AG09319 (cell line): ENCODE results near the gene PIR.

Experiments
- DNase-seq: peaks from one replicate; pipeline ENCODE4 v3.0.0-alpha.2; 2010; ENCODE audit warnings: low read depth; ENCODE audit errors: extremely low read depth
- TF ChIP-seq, protein P1 (sequence below): IDR thresholded peaks from 2 replicates; pipeline ENCODE4 v1.5.1; 2011; ENCODE audit warnings: low read depth, mild to moderate bottlenecking, inconsistent platforms, low read length, moderate library complexity

Gene PIR

GRCh38 chrX:15340867-15341266, 152.3 kb downstream of the PIR start:
- TF ChIP-seq, protein P1, sequence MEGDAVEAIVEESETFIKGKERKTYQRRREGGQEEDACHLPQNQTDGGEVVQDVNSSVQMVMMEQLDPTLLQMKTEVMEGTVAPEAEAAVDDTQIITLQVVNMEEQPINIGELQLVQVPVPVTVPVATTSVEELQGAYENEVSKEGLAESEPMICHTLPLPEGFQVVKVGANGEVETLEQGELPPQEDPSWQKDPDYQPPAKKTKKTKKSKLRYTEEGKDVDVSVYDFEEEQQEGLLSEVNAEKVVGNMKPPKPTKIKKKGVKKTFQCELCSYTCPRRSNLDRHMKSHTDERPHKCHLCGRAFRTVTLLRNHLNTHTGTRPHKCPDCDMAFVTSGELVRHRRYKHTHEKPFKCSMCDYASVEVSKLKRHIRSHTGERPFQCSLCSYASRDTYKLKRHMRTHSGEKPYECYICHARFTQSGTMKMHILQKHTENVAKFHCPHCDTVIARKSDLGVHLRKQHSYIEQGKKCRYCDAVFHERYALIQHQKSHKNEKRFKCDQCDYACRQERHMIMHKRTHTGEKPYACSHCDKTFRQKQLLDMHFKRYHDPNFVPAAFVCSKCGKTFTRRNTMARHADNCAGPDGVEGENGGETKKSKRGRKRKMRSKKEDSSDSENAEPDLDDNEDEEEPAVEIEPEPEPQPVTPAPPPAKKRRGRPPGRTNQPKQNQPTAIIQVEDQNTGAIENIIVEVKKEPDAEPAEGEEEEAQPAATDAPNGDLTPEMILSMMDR: no peak
- DNase-seq: no peak

GRCh38 chrX:15336023-15336413, 157.1 kb downstream of the PIR start:
- TF ChIP-seq, protein P1: no peak
- DNase-seq: no peak

DNA sequence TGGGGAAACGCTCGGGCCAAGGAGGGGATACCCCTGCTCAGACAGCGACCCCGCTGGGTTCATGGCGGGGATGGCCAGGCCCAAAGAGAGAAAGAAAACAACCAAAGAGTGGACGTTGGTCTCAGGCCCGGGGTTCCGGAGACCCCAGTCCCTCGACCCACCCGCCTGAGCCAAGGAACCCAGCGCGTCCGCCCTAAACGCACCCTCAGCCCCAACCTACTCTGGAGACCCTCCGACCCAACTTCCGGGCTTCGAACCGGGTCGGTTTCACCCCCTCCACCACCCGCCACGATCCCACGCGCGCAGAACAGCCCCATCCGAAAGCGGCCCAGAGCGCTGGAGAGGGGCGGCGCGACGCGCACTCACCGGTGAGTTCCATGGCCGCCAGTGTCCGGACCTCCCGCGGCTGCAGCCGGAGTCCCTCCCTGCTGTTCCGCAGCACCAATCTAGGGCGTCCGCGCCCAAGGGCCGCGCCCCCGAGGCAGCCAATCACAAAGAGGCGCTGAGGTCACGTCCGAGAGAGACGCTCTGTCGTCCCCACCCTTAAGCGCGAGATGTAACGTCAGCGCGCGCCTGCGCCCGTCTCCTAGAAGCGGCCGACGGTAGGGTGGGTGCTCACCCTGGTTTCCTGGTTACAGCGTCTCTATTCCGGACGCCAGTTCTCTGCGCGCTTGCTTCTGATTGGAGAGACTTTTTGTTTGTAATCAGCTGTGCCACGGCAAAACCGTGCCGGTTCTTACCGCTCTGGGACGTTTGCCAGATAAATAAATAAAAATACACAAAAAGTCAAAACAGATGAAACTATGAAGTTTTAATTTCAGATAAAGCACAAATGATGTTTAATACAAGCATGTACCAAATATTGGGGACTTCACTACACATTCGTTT, 157.8 kb downstream of the PIR start, which contains the start of gene PIGA:
TSS of gene PIGA (minus strand) at position 389 of the 888 bp plus-strand sequence. CDS start 3,593 bp downstream, outside the sequence.
- DNase-seq: peak; percentile 91
- TF ChIP-seq, protein P1: no peak
